ENCODE measurements around the gene INPP4A.

INPP4A gene

DNA sequence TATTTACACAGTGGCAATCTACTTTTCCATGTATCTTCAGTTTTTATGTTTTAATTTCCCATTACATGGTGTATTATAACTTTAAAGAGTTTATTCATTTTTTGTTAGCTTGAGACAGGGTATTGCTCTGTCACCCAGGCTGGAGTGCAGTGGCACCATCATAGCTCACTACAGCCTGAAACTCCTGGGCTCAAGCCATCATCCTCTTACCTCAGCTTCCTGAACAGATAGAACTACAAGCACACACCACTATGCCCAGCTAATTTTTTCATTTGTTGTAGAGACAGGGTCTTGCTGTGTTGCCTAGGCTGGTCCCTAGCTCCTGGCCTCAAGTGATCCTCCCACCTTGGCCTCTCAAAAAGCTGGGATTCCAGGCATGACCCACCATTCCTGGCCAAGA, 96.8 kb downstream of the INPP4A start:
- no peaks in the 10 kb centered on the region for H3K9me3 ChIP-seq (ENCODE audit: control insufficient read depth, low read length)
- H3K4me1 ChIP-seq (ENCODE audit: control insufficient read depth, insufficient read depth, low read length, poor library complexity, severe bottlenecking): no peaks in the 10 kb centered on the region
- peaks cover 64% of the 10 kb centered on the region for H3K36me3 ChIP-seq (ENCODE audit: control insufficient read depth, insufficient read depth, low read length)
- H3K27ac ChIP-seq (ENCODE audit: low read depth, low read length, severe bottlenecking): no peak overlapping the region
- no peak overlapping the region for H3K4me3 ChIP-seq (ENCODE audit: extremely low read depth, insufficient read depth, low read length, poor library complexity, severe bottlenecking)

DNA sequence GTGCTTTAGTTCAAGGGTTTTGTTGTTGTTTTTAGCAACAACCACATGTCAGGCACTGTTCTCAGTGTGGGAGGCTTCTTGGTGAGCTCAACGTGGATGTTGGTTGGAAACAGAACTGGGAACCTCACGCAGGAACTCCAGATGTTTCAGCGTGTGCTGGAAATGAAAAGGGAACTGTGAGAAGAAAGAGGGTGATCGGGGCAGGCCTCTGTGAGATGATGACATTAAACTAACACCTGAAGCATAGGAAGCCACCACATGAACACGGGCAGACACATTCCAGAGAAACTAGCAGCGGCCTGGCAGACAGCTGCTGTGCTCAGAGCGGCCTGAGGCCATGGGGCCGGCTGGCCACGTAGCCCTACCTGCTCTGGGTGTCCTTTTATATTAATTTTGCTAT, 97.2 kb downstream of the INPP4A start:
- H3K4me1 ChIP-seq (ENCODE audit: control insufficient read depth, insufficient read depth, low read length, poor library complexity, severe bottlenecking): no peaks in the 10 kb centered on the region
- WGBS, 2 experiments (ENCODE audit: insufficient coverage in 2 of 2): 85 to 94% methylated on average over 5 of the region's 9 CpGs
- H3K36me3 ChIP-seq (ENCODE audit: control insufficient read depth, insufficient read depth, low read length): peaks cover 64% of the 10 kb centered on the region
- no peaks in the 10 kb centered on the region for H3K9me3 ChIP-seq (ENCODE audit: control insufficient read depth, low read length)
- no peak overlapping the region for H3K27ac ChIP-seq (ENCODE audit: low read depth, low read length, severe bottlenecking)
- H3K4me3 ChIP-seq (ENCODE audit: extremely low read depth, insufficient read depth, low read length, poor library complexity, severe bottlenecking): no peak overlapping the region

DNA sequence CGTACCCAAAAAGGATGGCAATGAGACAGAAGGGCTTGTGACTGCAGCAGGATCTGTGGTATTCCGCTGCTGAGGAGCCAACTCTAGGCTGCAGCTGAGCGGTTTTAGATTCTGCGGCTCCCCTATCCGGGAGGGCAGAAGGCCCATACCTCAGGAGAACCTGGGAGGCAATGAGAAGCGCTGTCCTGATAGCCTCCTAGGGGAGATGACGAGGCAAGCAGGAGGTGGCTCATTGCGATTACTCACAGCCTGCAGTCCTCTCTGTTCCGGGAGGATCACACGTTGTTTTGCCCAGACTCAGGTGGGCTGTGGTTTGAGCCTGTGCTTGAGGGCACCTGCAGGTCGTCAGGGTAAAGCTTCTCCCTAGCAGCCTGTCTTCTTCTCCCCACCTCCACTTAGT, 98.6 kb downstream of the INPP4A start:
- H3K9me3 ChIP-seq (ENCODE audit: control insufficient read depth, low read length): no peaks in the 10 kb centered on the region
- H3K27ac ChIP-seq (ENCODE audit: low read depth, low read length, severe bottlenecking): no peak overlapping the region
- H3K4me3 ChIP-seq (ENCODE audit: extremely low read depth, insufficient read depth, low read length, poor library complexity, severe bottlenecking): no peak overlapping the region
- H3K4me1 ChIP-seq (ENCODE audit: control insufficient read depth, insufficient read depth, low read length, poor library complexity, severe bottlenecking): no peaks in the 10 kb centered on the region
- H3K36me3 ChIP-seq (ENCODE audit: control insufficient read depth, insufficient read depth, low read length): peaks cover 52% of the 10 kb centered on the region
- 96 to 97% methylated on average over 8 to 11 of the region's 11 CpGs for WGBS, 2 experiments (ENCODE audit: insufficient coverage in 2 of 2)

GRCh38 chr2:98543842-98544241, 99.2 kb downstream of the INPP4A start:
- no peaks in the 10 kb centered on the region for H3K9me3 ChIP-seq (ENCODE audit: control insufficient read depth, low read length)
- no peaks in the 10 kb centered on the region for H3K4me1 ChIP-seq (ENCODE audit: control insufficient read depth, insufficient read depth, low read length, poor library complexity, severe bottlenecking)
- WGBS, 2 experiments (ENCODE audit: insufficient coverage in 2 of 2): 89% methylated on average over 3 to 5 of the region's 6 CpGs
- no peak overlapping the region for H3K27ac ChIP-seq (ENCODE audit: low read depth, low read length, severe bottlenecking)
- no peak overlapping the region for H3K4me3 ChIP-seq (ENCODE audit: extremely low read depth, insufficient read depth, low read length, poor library complexity, severe bottlenecking)
- H3K36me3 ChIP-seq (ENCODE audit: control insufficient read depth, insufficient read depth, low read length): peaks cover 47% of the 10 kb centered on the region

DNA sequence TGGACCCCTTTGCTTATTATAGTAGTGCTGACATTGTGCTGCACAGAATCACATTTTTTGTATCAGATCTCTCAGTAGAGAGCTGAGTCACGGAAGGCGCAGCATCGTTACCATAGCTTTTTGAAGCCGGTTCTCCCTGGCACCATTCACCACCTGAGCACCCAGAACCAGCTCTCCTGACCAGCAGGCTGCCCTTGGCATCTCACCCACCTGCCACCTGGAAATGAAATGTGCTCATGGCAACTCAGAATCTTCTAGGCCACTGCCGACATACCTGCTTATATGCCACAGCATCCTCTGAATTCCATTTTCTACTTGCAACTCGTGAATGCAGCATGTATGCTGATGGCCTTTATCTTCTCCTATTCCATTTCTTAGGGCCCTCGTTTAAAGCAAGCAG, 100.9 kb downstream of the INPP4A start:
- 88 to 95% methylated on average over 6 to 7 of the region's 7 CpGs for WGBS, 2 experiments (ENCODE audit: insufficient coverage in 2 of 2)
- Histone ChIP-seq H3K4me1 (ENCODE audit: control insufficient read depth, insufficient read depth, low read length, poor library complexity, severe bottlenecking) (no peaks in the 10 kb centered on the region), H3K4me3 (ENCODE audit: extremely low read depth, insufficient read depth, low read length, poor library complexity, severe bottlenecking) (no peak overlapping the region), H3K27ac (ENCODE audit: low read depth, low read length, severe bottlenecking) (no peak overlapping the region), H3K36me3 (ENCODE audit: control insufficient read depth, insufficient read depth, low read length) (peaks cover 46% of the 10 kb centered on the region), H3K9me3 (ENCODE audit: control insufficient read depth, low read length) (no peaks in the 10 kb centered on the region)

- Histone ChIP-seq H3K36me3 (ENCODE audit: control insufficient read depth, insufficient read depth, low read length) (peaks cover 45% of the 10 kb centered on the region), H3K9me3 (ENCODE audit: control insufficient read depth, low read length) (no peaks in the 10 kb centered on the region)
- WGBS, 2 experiments (ENCODE audit: insufficient coverage in 2 of 2): 82 to 92% methylated on average over 3 of the region's 3 CpGs
Measured at GRCh38 chr2:98546186-98546585, 101.5 kb downstream of the INPP4A start.

DNA sequence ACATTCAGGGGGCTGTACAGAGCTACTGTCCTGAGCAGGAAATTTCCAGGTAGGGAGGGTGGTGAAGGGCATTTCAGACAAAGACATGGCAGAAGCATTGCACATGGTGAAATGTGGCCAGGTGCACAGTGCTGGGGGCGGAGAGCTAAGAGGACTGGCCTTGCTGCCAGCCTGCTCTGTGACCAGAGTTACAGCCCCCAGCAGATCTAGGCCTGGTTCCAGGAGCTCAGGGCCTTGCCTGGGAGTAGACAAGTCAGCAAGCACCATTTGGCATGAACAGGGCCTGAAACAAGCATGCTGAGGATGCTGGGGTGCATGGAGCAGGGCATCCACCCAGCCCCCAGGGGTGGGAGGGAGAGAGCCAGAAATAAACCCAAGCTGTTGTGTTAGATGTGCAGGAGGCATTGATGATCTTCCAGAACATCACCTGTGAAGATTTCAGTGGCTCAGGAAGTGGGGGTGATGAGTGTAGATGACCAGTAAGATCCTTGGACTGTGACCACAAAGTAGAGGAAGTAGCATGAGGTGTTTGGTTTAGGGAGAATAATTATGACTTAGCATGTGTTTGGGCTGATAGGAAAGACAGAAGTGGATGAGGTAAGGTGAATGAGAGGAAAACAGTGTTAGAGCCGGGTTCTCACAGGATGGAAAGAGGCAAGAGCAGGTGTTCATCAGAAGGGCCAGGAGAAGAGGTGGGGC, 102.6 kb downstream of the INPP4A start:
- Histone ChIP-seq H3K36me3 (ENCODE audit: control insufficient read depth, insufficient read depth, low read length) (peaks cover 45% of the 10 kb centered on the region), H3K27ac (ENCODE audit: low read depth, low read length, severe bottlenecking) (no peak overlapping the region), H3K4me3 (ENCODE audit: extremely low read depth, insufficient read depth, low read length, poor library complexity, severe bottlenecking) (no peak overlapping the region), H3K9me3 (ENCODE audit: control insufficient read depth, low read length) (no peaks in the 10 kb centered on the region), H3K4me1 (ENCODE audit: control insufficient read depth, insufficient read depth, low read length, poor library complexity, severe bottlenecking) (no peaks in the 10 kb centered on the region)
- WGBS, 2 experiments (ENCODE audit: insufficient coverage in 2 of 2): 87 to 93% methylated on average over 2 of the region's 2 CpGs

More at GRCh38 chr2:98546186-98546585, 101.5 kb downstream of the INPP4A start:
- no peak overlapping the region for H3K27ac ChIP-seq (ENCODE audit: low read depth, low read length, severe bottlenecking)
- no peaks in the 10 kb centered on the region for H3K4me1 ChIP-seq (ENCODE audit: control insufficient read depth, insufficient read depth, low read length, poor library complexity, severe bottlenecking)
- H3K4me3 ChIP-seq (ENCODE audit: extremely low read depth, insufficient read depth, low read length, poor library complexity, severe bottlenecking): no peak overlapping the region

- Histone ChIP-seq H3K4me3 (ENCODE audit: extremely low read depth, insufficient read depth, low read length, poor library complexity, severe bottlenecking) (no peak overlapping the region), H3K36me3 (ENCODE audit: control insufficient read depth, insufficient read depth, low read length) (peaks cover 55% of the 10 kb centered on the region), H3K9me3 (ENCODE audit: control insufficient read depth, low read length) (no peaks in the 10 kb centered on the region), H3K27ac (ENCODE audit: low read depth, low read length, severe bottlenecking) (no peak overlapping the region), H3K4me1 (ENCODE audit: control insufficient read depth, insufficient read depth, low read length, poor library complexity, severe bottlenecking) (no peaks in the 10 kb centered on the region)
- 88 to 89% methylated on average over 4 to 5 of the region's 6 CpGs for WGBS, 2 experiments (ENCODE audit: insufficient coverage in 2 of 2)
Measured at GRCh38 chr2:98548920-98549818, 104.5 kb downstream of the INPP4A start.

DNA sequence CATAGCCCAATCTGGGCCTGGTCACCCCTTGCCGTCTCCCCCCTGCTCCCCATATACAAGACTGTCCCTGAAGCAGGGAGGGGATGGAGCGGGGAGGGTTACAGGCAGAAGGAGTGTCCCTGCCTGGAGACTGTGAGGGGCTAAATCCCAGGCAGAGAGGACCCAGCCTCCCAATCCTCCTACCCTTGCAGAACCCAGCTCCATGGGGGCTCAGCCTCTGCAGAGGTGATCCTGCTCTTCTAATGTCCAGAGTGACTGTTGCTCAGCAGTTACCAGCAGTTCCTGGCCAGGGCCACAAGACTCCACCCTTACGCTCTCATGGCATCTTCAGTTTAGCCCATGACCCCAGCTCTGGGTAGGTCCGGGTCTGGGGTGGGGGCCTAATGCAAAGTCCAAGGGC, 105.5 kb downstream of the INPP4A start:
- Histone ChIP-seq H3K27ac (ENCODE audit: low read depth, low read length, severe bottlenecking) (no peak overlapping the region), H3K36me3 (ENCODE audit: control insufficient read depth, insufficient read depth, low read length) (peaks cover 56% of the 10 kb centered on the region), H3K9me3 (ENCODE audit: control insufficient read depth, low read length) (no peaks in the 10 kb centered on the region), H3K4me1 (ENCODE audit: control insufficient read depth, insufficient read depth, low read length, poor library complexity, severe bottlenecking) (no peaks in the 10 kb centered on the region), H3K4me3 (ENCODE audit: extremely low read depth, insufficient read depth, low read length, poor library complexity, severe bottlenecking) (no peak overlapping the region)
- WGBS, 2 experiments (ENCODE audit: insufficient coverage in 2 of 2): 83 to 100% methylated on average over 2 of the region's 4 CpGs

- WGBS, 2 experiments (ENCODE audit: insufficient coverage in 2 of 2): 88 to 100% methylated on average over 3 to 5 of the region's 6 CpGs
Measured at GRCh38 chr2:98551316-98551715, 106.7 kb downstream of the INPP4A start.

More at GRCh38 chr2:98551316-98551715, 106.7 kb downstream of the INPP4A start:
- Histone ChIP-seq H3K36me3 (ENCODE audit: control insufficient read depth, insufficient read depth, low read length) (peaks cover 60% of the 10 kb centered on the region), H3K4me1 (ENCODE audit: control insufficient read depth, insufficient read depth, low read length, poor library complexity, severe bottlenecking) (no peaks in the 10 kb centered on the region), H3K4me3 (ENCODE audit: extremely low read depth, insufficient read depth, low read length, poor library complexity, severe bottlenecking) (no peak overlapping the region), H3K9me3 (ENCODE audit: control insufficient read depth, low read length) (no peaks in the 10 kb centered on the region), H3K27ac (ENCODE audit: low read depth, low read length, severe bottlenecking) (no peak overlapping the region)

All from mesodermal cell (in vitro differentiated cells).